A673 (cell line): ENCODE data around the gene ADGRG7. TPM values are rescaled to one million over a fixed set of nuclear protein-coding genes. Genes with fewer than 3 reads are reported as not detected.
A peak's percentile ranks its signal among the peaks of the same experiment; 100 is the strongest.
"Not testable (repeated sequence)": the region's sequence is repeated elsewhere in the genome, so short reads cannot be mapped to it uniquely, and the experiment has no call there.

ENCODE experiments used
- BruUV-seq: library from RNA; stranded (reverse); fragments of 400-500 nt; replicated peaks from 2 replicates; lab custom pipeline; 2021; lab: Mats Ljungman, UMichigan
- CTCF ChIA-PET: fragments of 300-600 bp; sonication (Branson Sonifier 250); formaldehyde crosslinking; loops from one replicate; lab custom pipeline; 2022; ENCODE audit warnings: antibody characterized with exemption; lab: Charles Lee
- POLR2A ChIA-PET: fragments of 300-600 bp; sonication (Branson Sonifier 250); formaldehyde crosslinking; loops from one replicate; lab custom pipeline; 2022; ENCODE audit warnings: antibody characterized with exemption; ENCODE audit not compliant: low non-redundant PET; lab: Charles Lee
- DNase-seq: peaks from one replicate; pipeline ENCODE4 v3.0.0-alpha.2; 2015; ENCODE audit warnings: low spot score
- H3K27ac ChIP-seq: fragments of 200-600 bp; sonication (generic); 2 replicates; pipeline ENCODE4 v1.5.1; 2016; ENCODE audit warnings: mixed run types, low read depth, mild to moderate bottlenecking, mixed read lengths, antibody characterized with exemption, low read length; ENCODE audit not compliant: poor library complexity, severe bottlenecking
- H3K27me3 ChIP-seq: fragments of 200-600 bp; sonication (generic); replicated peaks from 2 replicates; pipeline ENCODE4 v1.6.1; 2017; ENCODE audit warnings: mixed run types, low read depth, mild to moderate bottlenecking, mixed read lengths, antibody characterized with exemption, low read length; ENCODE audit not compliant: insufficient read depth, poor library complexity
- H3K36me3 ChIP-seq: fragments of 200-600 bp; sonication (generic); 2 replicates; pipeline ENCODE4 v1.6.1; 2016; ENCODE audit warnings: mixed run types, mild to moderate bottlenecking, mixed read lengths, antibody characterized with exemption, low read length; ENCODE audit not compliant: insufficient read depth, poor library complexity, severe bottlenecking
- H3K4me1 ChIP-seq: fragments of 200-600 bp; sonication (generic); 2 replicates; pipeline ENCODE4 v1.6.1; 2017; ENCODE audit warnings: mixed run types, mild to moderate bottlenecking, mixed read lengths, antibody characterized with exemption, low read length; ENCODE audit not compliant: insufficient read depth, poor library complexity, severe bottlenecking
- H3K4me3 ChIP-seq: fragments of 200-600 bp; sonication (generic); 2 replicates; pipeline ENCODE4 v1.5.1; 2016; ENCODE audit warnings: low read depth, mixed run types, mild to moderate bottlenecking, mixed read lengths, low read length; ENCODE audit not compliant: poor library complexity, severe bottlenecking
- H3K9me3 ChIP-seq: fragments of 200-600 bp; sonication (generic); 2 replicates; pipeline ENCODE4 v1.6.1; 2016; ENCODE audit warnings: mixed run types, low read depth, mild to moderate bottlenecking, mixed read lengths, antibody characterized with exemption, low read length; ENCODE audit not compliant: poor library complexity, severe bottlenecking
- CTCF ChIP-seq: fragments of 300-800, 200-600 bp; sonication (generic); conservative IDR thresholded peaks from 2 replicates; pipeline ENCODE4 v1.5.1; 2017; ENCODE audit warnings: low read depth, mild to moderate bottlenecking, antibody characterized with exemption, low read length, moderate library complexity, mixed read lengths
- EZH2 ChIP-seq: fragments of 200-600 bp; sonication (generic); IDR thresholded peaks from 2 replicates; pipeline ENCODE4 v1.6.1; 2017; ENCODE audit warnings: borderline replicate concordance, low read depth, mild to moderate bottlenecking, mixed read lengths, antibody characterized with exemption, low read length; ENCODE audit not compliant: poor library complexity, severe bottlenecking
- intact Hi-C: fragments of 100-400 bp; cut with micrococcal nuclease; formaldehyde crosslinking; loops from one replicate; pipeline ENCODE4 v1.10.0; 2022; ENCODE audit not compliant: unreplicated experiment
- total RNA-seq: library from RNA; stranded (reverse); gene quantifications from 2 replicates; pipeline ENCODE4 v1.2.3, GENCODE V29; 2021

The ADGRG7 gene
- total RNA-seq, 1 experiment from 2014 or later: 2.4 TPM

DNA sequence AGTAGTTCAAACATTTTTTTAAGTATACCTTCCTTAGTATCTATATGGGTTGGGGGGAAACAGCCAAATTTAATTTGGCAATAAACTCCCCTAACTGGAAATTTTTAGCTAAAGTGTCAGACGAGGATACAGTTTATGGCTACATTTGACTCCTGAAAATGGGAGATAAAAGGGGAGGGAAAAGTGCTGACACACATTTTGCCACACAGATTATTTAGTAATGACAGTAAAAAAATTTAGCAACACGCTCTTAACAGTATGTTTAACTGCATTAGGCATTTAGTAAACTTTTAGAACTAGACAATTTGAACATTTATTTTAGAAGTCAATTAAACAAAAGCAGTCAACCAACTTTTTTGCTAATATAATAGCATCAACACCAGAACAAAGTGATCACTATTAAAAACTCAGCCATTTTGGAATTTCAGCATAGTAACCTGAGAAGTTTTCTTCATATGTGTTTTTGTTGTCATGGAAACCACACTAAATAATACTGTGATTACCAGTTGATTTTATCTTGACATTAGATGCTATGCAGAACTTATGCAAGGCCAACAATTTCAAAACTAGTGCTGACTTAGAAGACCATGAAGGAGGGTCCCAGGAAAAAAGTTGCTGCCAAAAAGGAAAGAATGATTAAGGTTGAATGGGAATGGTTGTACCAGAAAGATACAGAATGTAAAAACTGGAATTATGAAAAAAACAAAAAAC lies 52.9 kb downstream of the ADGRG7 start:
- CTCF ChIA-PET: no interaction called here
- DNase-seq: peak; percentile 31
- no peaks in the 10 kb centered on the region for H3K4me1 ChIP-seq
- no peaks in the 10 kb centered on the region for H3K27me3 ChIP-seq
- H3K36me3 ChIP-seq: no peaks in the 10 kb centered on the region
- H3K4me3 ChIP-seq: no peak overlapping the region
- intact Hi-C loops: no loop called here
- no peak overlapping the region for H3K27ac ChIP-seq
- TF ChIP-seq CTCF: no peak
- TF ChIP-seq EZH2: no peak
- POLR2A ChIA-PET: no interaction called here
- H3K9me3 ChIP-seq: no peaks in the 10 kb centered on the region
- no TSS peak for BruUV-seq

- Histone ChIP-seq H3K4me3 (no peak overlapping the region), H3K36me3 (no peaks in the 10 kb centered on the region), H3K27ac (no peak overlapping the region), H3K9me3 (no peaks in the 10 kb centered on the region), H3K27me3 (no peaks in the 10 kb centered on the region), H3K4me1 (no peaks in the 10 kb centered on the region)
- ChIA-PET POLR2A (no interaction called here), CTCF (no interaction called here)
- intact Hi-C loops: no loop called here
- no peak for DNase-seq
- TF ChIP-seq EZH2 (no peak), CTCF (no peak)
- BruUV-seq: no TSS peak
Observed at GRCh38 chr3:100665230-100665629, 55.8 kb downstream of the ADGRG7 start.

DNA sequence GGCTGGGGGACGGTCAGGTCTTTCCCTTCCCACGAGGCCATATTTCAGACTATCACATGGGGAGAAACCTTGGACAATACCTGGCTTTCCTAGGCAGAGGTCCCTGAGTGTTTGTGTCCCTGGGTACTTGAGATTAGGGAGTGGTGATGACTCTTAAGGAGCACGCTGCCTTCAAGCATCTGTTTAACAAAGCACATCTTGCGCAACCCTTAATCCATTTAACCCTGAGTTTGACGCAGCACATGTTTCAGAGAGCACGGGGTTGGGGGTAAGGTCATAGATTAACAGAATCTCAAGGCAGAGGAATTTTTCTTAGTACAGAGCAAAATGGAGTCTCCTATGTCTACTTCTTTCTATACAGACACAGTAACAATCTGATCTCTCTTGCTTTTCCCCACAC lies 57.3 kb downstream of the ADGRG7 start:
- H3K36me3 ChIP-seq, BruUV-seq, intact Hi-C loops, H3K4me3 ChIP-seq, H3K27me3 ChIP-seq, CTCF ChIA-PET, POLR2A ChIA-PET, H3K9me3 ChIP-seq, H3K4me1 ChIP-seq, H3K27ac ChIP-seq: not testable (repeated sequence)
- DNase-seq: peak; percentile 45

GRCh38 chr3:100667316-100667715 lies 57.9 kb downstream of the ADGRG7 start:
- H3K27me3 ChIP-seq, H3K4me1 ChIP-seq, POLR2A ChIA-PET, H3K4me3 ChIP-seq, H3K27ac ChIP-seq, CTCF ChIA-PET, intact Hi-C loops, H3K9me3 ChIP-seq, BruUV-seq, H3K36me3 ChIP-seq, DNase-seq: not testable (repeated sequence)

GRCh38 chr3:100670995-100671394 lies 61.6 kb downstream of the ADGRG7 start:
- H3K9me3 ChIP-seq, H3K36me3 ChIP-seq, CTCF ChIA-PET, intact Hi-C loops, H3K27me3 ChIP-seq, BruUV-seq, H3K27ac ChIP-seq, H3K4me1 ChIP-seq, H3K4me3 ChIP-seq, POLR2A ChIA-PET, DNase-seq: not testable (repeated sequence)
